MM.1S (cell line): ENCODE measurements around the gene BTG4.

Experiments used
- DNase-seq: peaks from one replicate; pipeline ENCODE4 v3.0.0-alpha.2; 2015
- H2AFZ ChIP-seq: fragments of 300-600 bp; sonication (generic); 2 replicates; pipeline ENCODE4 v1.6.0; 2016; ENCODE audit warnings: antibody characterized with exemption, low read length
- H3F3A ChIP-seq: fragments of 300-600 bp; sonication (generic); 2 replicates; pipeline ENCODE4 v1.6.1; 2016; ENCODE audit warnings: mild to moderate bottlenecking, antibody characterized with exemption, low read length, moderate library complexity, mixed read lengths; ENCODE audit not compliant: insufficient read depth
- H3K27ac ChIP-seq: fragments of 300-600 bp; sonication (generic); 2 replicates; pipeline ENCODE4 v1.5.1; 2016; ENCODE audit warnings: mild to moderate bottlenecking, low read length
- H3K27me3 ChIP-seq: fragments of 300-600 bp; sonication (generic); replicated peaks from 2 replicates; pipeline ENCODE4 v1.6.0; 2016; ENCODE audit warnings: low read length; ENCODE audit not compliant: insufficient read depth
- H3K36me3 ChIP-seq: fragments of 300-600 bp; sonication (generic); replicated peaks from 2 replicates; pipeline ENCODE4 v1.6.1; 2016; ENCODE audit warnings: mild to moderate bottlenecking, low read length, mixed read lengths; ENCODE audit not compliant: insufficient read depth
- H3K4me1 ChIP-seq: fragments of 300-600 bp; sonication (generic); 2 replicates; pipeline ENCODE4 v1.6.1; 2016; ENCODE audit warnings: low read length, mixed read lengths
- H3K4me2 ChIP-seq: fragments of 300-600 bp; sonication (generic); 2 replicates; pipeline ENCODE4 v1.6.0; 2016; ENCODE audit warnings: low read depth, low read length
- H3K4me3 ChIP-seq: fragments of 300-600 bp; sonication (generic); 2 replicates; pipeline ENCODE4 v1.5.1; 2016; ENCODE audit warnings: low read length, mixed read lengths
- H3K79me2 ChIP-seq: fragments of 300-600 bp; sonication (generic); 2 replicates; pipeline ENCODE4 v1.6.1; 2016; ENCODE audit warnings: mixed run types, low read length, mixed read lengths
- H3K9ac ChIP-seq: fragments of 300-600 bp; sonication (generic); 2 replicates; pipeline ENCODE4 v1.6.1; 2016; ENCODE audit warnings: low read length, mixed read lengths
- H3K9me2 ChIP-seq: fragments of 300-600 bp; sonication (generic); replicated peaks from 2 replicates; pipeline ENCODE4 v1.6.1; 2016; ENCODE audit warnings: mild to moderate bottlenecking, low read length, mixed read lengths; ENCODE audit not compliant: insufficient read depth
- H3K9me3 ChIP-seq: fragments of 300-600 bp; sonication (generic); replicated peaks from 2 replicates; pipeline ENCODE4 v1.6.1; 2016; ENCODE audit warnings: mild to moderate bottlenecking, low read length, mixed read lengths; ENCODE audit not compliant: insufficient read depth
- H4K20me1 ChIP-seq: fragments of 300-600 bp; sonication (generic); 2 replicates; pipeline ENCODE4 v1.6.1; 2016; ENCODE audit warnings: mild to moderate bottlenecking, low read length, moderate library complexity, mixed read lengths; ENCODE audit not compliant: insufficient read depth
- CTCF ChIP-seq: fragments of 300-600 bp; sonication (generic); IDR thresholded peaks from 2 replicates; pipeline ENCODE4 v1.5.1; 2016; ENCODE audit warnings: antibody characterized with exemption, low read length, mixed read lengths
- EZH2 ChIP-seq: fragments of 300-600 bp; sonication (generic); optimal IDR thresholded peaks from 2 replicates; pipeline ENCODE3; 2017; ENCODE audit warnings: low read depth, mild to moderate bottlenecking, antibody characterized with exemption, low read length, mixed read lengths
- EZH2phosphoT487 ChIP-seq: fragments of 300-600 bp; sonication (generic); IDR thresholded peaks from 2 replicates; pipeline ENCODE4 v1.6.1; 2018; ENCODE audit warnings: antibody characterized with exemption, low read length

The BTG4 gene

DNA sequence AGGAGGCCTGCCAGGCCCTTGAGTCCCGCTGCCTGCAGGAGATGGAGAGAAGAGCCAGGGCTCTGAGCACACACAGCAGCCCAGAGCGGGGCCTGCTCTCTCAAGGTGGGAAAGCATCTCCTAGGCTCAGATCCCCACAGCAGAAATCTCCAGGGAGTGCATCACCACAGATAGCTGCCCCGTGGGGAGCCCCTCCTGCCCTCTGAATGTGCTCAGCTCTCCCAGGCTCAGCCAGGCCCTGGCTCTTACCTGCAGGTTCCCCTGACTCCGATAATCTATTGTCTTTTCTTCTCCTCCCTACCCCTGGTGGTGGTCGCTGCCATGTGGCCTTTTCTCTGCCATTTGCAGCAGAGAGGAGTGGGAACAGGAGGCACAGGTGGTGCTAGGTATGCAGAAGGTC lies 49.9 kb downstream of the BTG4 start:
- Histone ChIP-seq H3K4me3 (no peak overlapping the region), H3K9me3 (no peaks in the 10 kb centered on the region), H2AFZ (no peak overlapping the region), H4K20me1 (no peaks in the 10 kb centered on the region), H3K36me3 (no peaks in the 10 kb centered on the region), H3K27me3 (no peaks in the 10 kb centered on the region), H3K9me2 (no peaks in the 10 kb centered on the region), H3K27ac (no peak overlapping the region), H3F3A (no peaks in the 10 kb centered on the region), H3K79me2 (no peaks in the 10 kb centered on the region), H3K4me2 (no peak overlapping the region), H3K4me1 (no peaks in the 10 kb centered on the region), H3K9ac (no peak overlapping the region)
- TF ChIP-seq EZH2phosphoT487 (no peak), EZH2 (no peak), CTCF (no peak)
- no peak for DNase-seq

DNA sequence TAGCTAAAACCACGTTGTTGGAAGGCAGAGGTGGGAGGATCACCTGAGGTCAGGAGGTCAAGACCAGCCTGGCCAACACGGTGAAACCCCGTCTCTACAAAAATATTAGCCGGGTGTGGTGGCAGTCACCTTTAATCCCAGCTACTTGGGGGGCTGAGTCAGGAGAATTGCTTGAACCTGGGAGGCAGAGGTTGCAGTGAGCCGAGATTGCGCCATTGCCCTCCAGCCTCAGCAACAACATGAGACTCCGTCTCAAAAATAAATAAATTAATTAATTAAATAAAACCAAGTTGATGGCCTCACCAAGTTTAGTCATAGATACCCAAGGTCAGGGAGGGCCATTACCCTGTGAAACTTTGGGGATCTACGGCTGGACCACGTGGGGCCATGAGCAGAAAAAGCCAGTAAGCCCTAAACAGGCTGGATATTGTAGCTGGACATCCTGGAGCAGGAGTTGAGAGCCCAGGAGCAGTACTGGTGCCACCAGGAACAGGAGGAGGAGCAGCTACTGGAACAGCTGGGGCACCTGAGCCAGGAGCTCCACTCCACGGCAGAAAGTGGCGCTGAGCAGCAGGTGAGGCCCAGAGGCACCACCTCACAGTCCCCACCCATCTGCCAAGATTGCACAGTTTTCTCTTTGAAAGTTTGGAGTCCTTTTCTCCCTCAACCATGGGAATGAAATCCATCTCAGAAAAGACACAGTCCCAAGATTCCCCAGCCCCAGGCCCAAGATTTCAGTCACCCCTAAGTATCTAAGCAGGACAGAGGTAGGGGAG lies 50.5 kb downstream of the BTG4 start:
- no peaks in the 10 kb centered on the region for H3K36me3 ChIP-seq
- no peak overlapping the region for H3K9ac ChIP-seq
- no peaks in the 10 kb centered on the region for H3F3A ChIP-seq
- no peaks in the 10 kb centered on the region for H3K9me3 ChIP-seq
- DNase-seq: no peak
- H4K20me1 ChIP-seq: no peaks in the 10 kb centered on the region
- H3K4me2 ChIP-seq: no peak overlapping the region
- no peak overlapping the region for H3K4me3 ChIP-seq
- no peak for TF ChIP-seq EZH2phosphoT487
- no peak for TF ChIP-seq EZH2
- TF ChIP-seq CTCF: no peak
- no peaks in the 10 kb centered on the region for H3K4me1 ChIP-seq
- H2AFZ ChIP-seq: no peak overlapping the region
- H3K9me2 ChIP-seq: no peaks in the 10 kb centered on the region
- no peaks in the 10 kb centered on the region for H3K79me2 ChIP-seq
- no peaks in the 10 kb centered on the region for H3K27me3 ChIP-seq
- no peak overlapping the region for H3K27ac ChIP-seq

GRCh38 chr11:111460856-111461255 lies 51.3 kb downstream of the BTG4 start:
- Histone ChIP-seq H3K27me3 (0 out of 2 replicates have a peak, but pooled peaks cover 3% of the 10 kb centered on the region), H3F3A (no peaks in the 10 kb centered on the region), H3K4me1 (no peaks in the 10 kb centered on the region), H4K20me1 (no peaks in the 10 kb centered on the region), H3K4me2 (no peak overlapping the region), H3K36me3 (no peaks in the 10 kb centered on the region), H3K27ac (no peak overlapping the region), H3K79me2 (no peaks in the 10 kb centered on the region), H3K9me3 (no peaks in the 10 kb centered on the region), H3K9ac (no peak overlapping the region), H3K9me2 (no peaks in the 10 kb centered on the region), H2AFZ (no peak overlapping the region), H3K4me3 (no peak overlapping the region)
- no peak for DNase-seq
- TF ChIP-seq EZH2: no peak
- TF ChIP-seq CTCF: no peak
- TF ChIP-seq EZH2phosphoT487: no peak
